ENCODE data around the gene STRN4. TPM values are rescaled to one million over a fixed set of nuclear protein-coding genes. Genes with fewer than 3 reads are reported as not detected.

STRN4 gene
- total and polyA plus RNA-seq, 2 experiments from 2014 or later, result 98.4 to 144 TPM

GRCh38 chr19:46721269-46722003, 24.8 kb downstream of the STRN4 start:
- H3K9me3 ChIP-seq (ENCODE audit: low read depth), result no peaks in the 10 kb centered on the region
- H3K27ac ChIP-seq, result no peak overlapping the region
- no peak for DNase-seq (ENCODE audit: low read depth in 1 of 2, low spot score in 1 of 2)

GRCh38 chr19:46720503-46721239, 25.6 kb downstream of the STRN4 start:
- Histone ChIP-seq H3K9me3 (ENCODE audit: low read depth) (no peaks in the 10 kb centered on the region), H3K4me3 (no peak overlapping the region), H3K27ac (no peak overlapping the region), H3K27me3 (no peaks in the 10 kb centered on the region), H3K36me3 (peaks cover 31% of the 10 kb centered on the region), H3K4me1 (ENCODE audit: low read depth) (no peaks in the 10 kb centered on the region)
- no peak for DNase-seq (ENCODE audit: low read depth in 1 of 2, low spot score in 1 of 2)
- no peak for TF ChIP-seq CTCF (IDR thresholded peaks at IDR 0.05; ENCODE audit: low read depth, low read length)

More at GRCh38 chr19:46721269-46722003, 24.8 kb downstream of the STRN4 start:
- TF ChIP-seq CTCF (IDR thresholded peaks at IDR 0.05; ENCODE audit: low read depth, low read length), result no peak
- Histone ChIP-seq H3K27me3 (no peaks in the 10 kb centered on the region), H3K36me3 (peaks cover 33% of the 10 kb centered on the region), H3K4me3 (no peak overlapping the region), H3K4me1 (ENCODE audit: low read depth) (no peaks in the 10 kb centered on the region)

GRCh38 chr19:46719629-46720502, 26.4 kb downstream of the STRN4 start:
- Histone ChIP-seq H3K4me1 (ENCODE audit: low read depth) (peaks cover 7% of the 10 kb centered on the region), H3K4me3 (no peak overlapping the region), H3K27me3 (no peaks in the 10 kb centered on the region), H3K36me3 (peaks cover 30% of the 10 kb centered on the region), H3K9me3 (ENCODE audit: low read depth) (no peaks in the 10 kb centered on the region), H3K27ac (no peak overlapping the region)
- TF ChIP-seq CTCF (IDR thresholded peaks at IDR 0.05; ENCODE audit: low read depth, low read length), result no peak
- DNase-seq (ENCODE audit: low read depth in 1 of 2, low spot score in 1 of 2), result no peak

- no peaks in the 10 kb centered on the region for H3K27me3 ChIP-seq
- TF ChIP-seq CTCF (IDR thresholded peaks at IDR 0.05; ENCODE audit: low read depth, low read length), result no peak
- no peak overlapping the region for H3K27ac ChIP-seq
- no peak overlapping the region for H3K4me3 ChIP-seq
- DNase-seq (ENCODE audit: low read depth in 1 of 2, low spot score in 1 of 2), result no peak
- H3K9me3 ChIP-seq (ENCODE audit: low read depth), result no peaks in the 10 kb centered on the region
- peaks cover 12% of the 10 kb centered on the region for H3K4me1 ChIP-seq (ENCODE audit: low read depth)
- peaks cover 26% of the 10 kb centered on the region for H3K36me3 ChIP-seq
Measured at GRCh38 chr19:46718934-46719622, 27.2 kb downstream of the STRN4 start.
